ENCODE data around the gene ZMYND15.

The ZMYND15 gene

DNA sequence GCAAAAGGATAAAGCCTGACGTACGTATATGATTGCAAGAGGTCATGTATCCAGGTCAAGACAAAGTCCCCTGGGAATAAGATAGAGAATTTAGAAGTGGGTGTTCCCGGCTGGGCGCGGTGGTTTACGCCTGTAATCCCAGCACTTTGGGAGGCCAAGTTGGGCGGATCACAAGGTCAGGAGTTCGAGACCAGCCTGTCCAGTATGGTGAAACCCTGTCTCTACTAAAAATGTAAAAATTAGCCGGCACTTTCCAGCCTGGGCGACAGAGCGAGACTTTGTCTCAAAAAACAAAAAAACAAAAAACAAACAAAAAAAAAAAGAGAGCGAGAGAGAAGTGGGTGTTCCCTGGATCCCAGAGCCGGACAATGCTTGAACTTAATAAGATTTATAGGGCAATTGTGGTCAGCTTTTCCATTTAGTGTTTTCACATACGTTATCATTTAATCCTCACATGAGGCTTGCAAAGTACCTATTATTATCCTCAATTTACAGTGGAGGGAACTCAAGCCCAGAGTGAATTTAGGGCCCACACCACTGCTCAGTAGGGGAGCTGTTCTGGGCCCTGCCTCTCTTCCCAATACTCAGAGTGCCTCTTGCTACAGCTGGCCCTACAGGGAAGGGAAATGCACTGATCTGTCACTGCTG is 48.6 kb downstream of the ZMYND15 start:
- no peak for DNase-seq

DNA sequence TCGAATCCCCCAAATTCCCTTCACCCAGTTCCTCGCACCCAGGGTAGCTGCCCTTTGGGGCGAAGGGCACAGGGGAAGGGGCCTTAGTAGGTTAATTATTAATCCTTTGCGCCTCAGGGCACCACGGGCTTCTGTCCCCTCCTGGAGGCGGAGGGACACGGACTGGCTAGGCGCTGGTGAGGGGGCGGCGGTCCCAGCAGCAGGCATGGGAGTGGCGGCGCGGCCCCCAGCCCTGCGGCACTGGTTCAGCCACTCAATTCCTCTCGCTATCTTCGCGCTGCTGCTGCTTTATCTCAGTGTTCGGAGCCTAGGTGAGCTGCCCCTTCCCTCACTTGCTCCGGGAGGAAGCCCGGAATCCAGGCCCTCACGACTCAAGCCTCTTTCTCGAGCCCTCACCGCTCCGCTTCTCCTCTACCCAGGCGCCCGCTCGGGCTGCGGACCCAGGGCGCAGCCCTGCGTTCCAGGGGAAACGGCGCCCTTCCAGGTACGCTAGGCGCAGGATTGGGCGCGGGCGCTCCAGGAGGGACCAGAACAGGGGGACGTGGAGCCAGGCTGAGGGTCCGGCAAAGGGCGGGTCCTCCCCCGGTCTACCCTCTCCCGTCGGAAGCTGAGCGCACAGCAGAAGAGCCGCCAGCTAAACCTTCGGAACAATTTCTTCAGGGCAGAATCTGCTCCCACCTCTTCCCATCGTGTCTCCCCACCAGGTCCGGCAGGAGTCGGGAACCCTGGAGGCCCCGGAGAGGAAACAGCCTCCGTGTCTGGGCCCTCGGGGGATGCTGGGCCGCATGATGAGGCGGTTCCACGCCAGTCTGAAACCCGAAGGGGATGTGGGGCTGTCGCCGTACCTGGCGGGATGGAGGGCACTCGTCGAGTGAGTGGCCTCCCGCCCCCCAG is 49.4 kb downstream of the ZMYND15 start, which contains the start of gene GLTPD2:
Gene GLTPD2 (plus strand): TSS at position 158 of the 894 bp plus-strand sequence. CDS start 48 bp downstream, at position 206.
- no peak for DNase-seq

DNA sequence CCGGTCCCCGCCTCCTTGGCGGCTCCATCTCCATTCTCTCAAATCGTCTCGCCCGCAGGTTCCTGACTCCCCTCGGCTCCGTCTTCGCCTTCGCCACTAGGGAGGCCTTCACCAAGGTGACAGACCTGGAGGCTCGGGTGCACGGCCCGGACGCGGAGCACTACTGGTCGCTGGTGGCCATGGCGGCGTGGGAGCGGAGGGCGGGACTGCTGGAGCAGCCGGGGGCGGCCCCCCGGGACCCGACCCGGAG is 50.0 kb downstream of the ZMYND15 start:
- DNase-seq = no peak

DNA sequence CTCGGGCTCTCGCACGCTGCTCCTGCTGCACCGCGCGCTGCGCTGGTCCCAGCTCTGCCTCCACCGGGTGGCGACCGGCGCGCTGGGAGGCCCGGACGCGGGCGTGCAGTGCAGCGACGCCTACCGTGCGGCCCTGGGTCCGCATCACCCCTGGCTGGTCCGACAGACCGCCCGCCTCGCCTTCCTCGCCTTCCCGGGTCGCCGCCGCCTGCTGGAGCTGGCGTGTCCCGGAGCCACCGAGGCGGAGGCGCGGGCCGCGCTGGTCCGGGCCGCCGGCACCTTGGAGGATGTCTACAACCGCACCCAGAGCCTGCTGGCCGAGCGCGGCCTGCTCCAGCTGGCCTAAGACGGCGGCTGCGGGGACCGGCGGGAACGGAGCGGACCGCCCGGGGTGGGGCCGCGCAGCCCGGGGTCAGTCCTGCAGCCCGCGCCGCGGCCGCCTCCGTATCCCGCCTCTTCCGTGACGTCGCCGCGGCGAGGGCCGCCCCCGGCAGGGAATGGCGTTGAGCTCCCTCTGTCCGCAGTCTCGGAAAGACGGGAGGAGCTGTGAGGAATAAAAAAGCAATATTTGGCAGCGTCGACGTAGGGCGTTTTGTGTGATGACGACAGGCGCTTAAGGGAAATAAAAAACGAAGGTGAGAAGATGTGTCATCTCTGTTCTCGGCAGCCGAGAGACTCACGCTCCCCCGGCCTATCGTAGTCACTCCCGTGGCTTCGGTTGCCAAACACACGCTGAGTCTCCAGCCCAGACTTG is 50.5 kb downstream of the ZMYND15 start:
- peak; percentile 64 for DNase-seq

DNA sequence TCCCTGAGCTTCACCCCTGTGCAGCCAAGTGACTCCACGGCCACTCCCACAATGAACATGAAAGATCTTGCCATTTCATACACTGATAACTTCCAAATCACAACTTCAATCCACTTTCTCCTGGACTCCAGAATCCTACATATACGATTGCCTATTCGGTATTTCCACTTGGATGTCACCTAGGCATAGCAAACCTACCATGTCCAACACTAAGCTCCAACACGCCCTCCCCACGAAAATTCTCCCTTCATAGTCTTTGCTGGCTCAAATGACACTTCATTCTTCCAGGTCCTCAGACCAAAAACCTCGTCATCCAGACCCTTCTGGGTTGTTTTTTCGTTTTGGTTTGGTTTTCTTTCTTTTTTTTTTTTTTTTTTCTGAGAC is 51.1 kb downstream of the ZMYND15 start:
- no peak for DNase-seq

DNA sequence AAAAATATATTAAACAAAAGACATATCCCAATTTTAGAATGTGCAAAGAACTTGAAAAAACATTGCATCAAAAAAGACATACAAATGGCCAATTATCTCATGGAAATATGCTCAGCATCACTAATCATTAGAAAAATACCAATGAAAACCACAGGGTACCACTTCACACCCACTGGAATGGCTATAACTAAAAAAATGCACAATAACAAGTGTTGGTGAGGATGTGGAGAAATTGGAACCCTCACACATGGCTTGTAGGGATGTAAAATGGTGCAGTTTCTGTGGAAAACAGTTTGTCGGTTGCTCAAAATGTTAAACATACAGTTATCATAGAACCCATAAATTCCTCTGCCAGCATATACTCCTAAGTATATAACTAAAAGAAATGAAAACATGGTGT is 55.5 kb downstream of the ZMYND15 start:
- DNase-seq = no peak

Data from NCI-H748 treated with DMSO at 0.1 percent for 48 hours (cell line).